Spinal cord (tissue), 10 donors: ENCODE results near the gene HSFX4. TPM values are rescaled to one million over a fixed set of nuclear protein-coding genes. Genes with fewer than 3 reads are reported as not detected.
"Not testable (repeated sequence)": the region's sequence is repeated elsewhere in the genome, so short reads cannot be mapped to it uniquely, and the experiment has no call there.

Source experiments
- DNase-seq, 6 donors: peaks; one replicate each; pipeline versions ENCODE4 v3.0.0 to v3.0.0-alpha.2; 2013 to 2015; ENCODE audit warnings: low spot score in 6 of 6, low read depth in 4 of 6
- H3K27ac ChIP-seq: one replicate; pipeline ENCODE4 v1.5.1; 2013; ENCODE audit warnings: low read depth, low read length, control low read depth
- H3K27me3 ChIP-seq: one replicate; pipeline ENCODE4 v1.6.1; 2013; ENCODE audit warnings: low read length; ENCODE audit not compliant: control insufficient read depth, insufficient read depth
- H3K36me3 ChIP-seq: one replicate; pipeline ENCODE4 v1.6.1; 2013; ENCODE audit warnings: low read length; ENCODE audit not compliant: control insufficient read depth, insufficient read depth
- H3K4me1 ChIP-seq: one replicate; pipeline ENCODE4 v1.6.1; 2013; ENCODE audit warnings: low read length; ENCODE audit not compliant: control insufficient read depth, insufficient read depth
- H3K4me3 ChIP-seq: one replicate; pipeline ENCODE4 v1.5.1; 2013; ENCODE audit warnings: low read depth, low read length, control low read depth
- H3K9me3 ChIP-seq: one replicate; pipeline ENCODE4 v1.6.1; 2013; ENCODE audit warnings: low read length; ENCODE audit not compliant: control insufficient read depth, insufficient read depth
- WGBS: methylation state at CpG from one replicate; pipeline ENCODE4 v1.1.5; 2013; ENCODE audit warnings: missing lambda C conversion rate; ENCODE audit not compliant: insufficient coverage; 5-methylcytosine and 5-hydroxymethylcytosine counted together
- polyA plus RNA-seq, 2 donors: library from polyadenylated mRNA; unstranded; fragments of 120-200 nt; gene quantifications; one replicate each; pipeline ENCODE4 v1.2.1, GENCODE V29; 2013; ENCODE audit not compliant: insufficient read length in 2 of 2
- total RNA-seq, 2 donors: library from RNA; depleted of rRNA in 1 of 2; stranded (reverse); fragments of 120-200 nt in 1 of 2; fragments of >200 nt in 1 of 2; gene quantifications; one replicate each; pipeline versions ENCODE4 v1.2.3 to v1.2.4, GENCODE V29; 2013 to 2014
- donor health status: healthy.

The HSFX4 gene
- total and polyA plus RNA-seq, 4 donors: 0.33 TPM; not detected in 3

GRCh38 chrX:149945820-149946219, 16.4 kb downstream of the HSFX4 start:
- not testable (repeated sequence) for H3K27ac ChIP-seq, H3K27me3 ChIP-seq, H3K9me3 ChIP-seq, H3K4me1 ChIP-seq, H3K4me3 ChIP-seq, DNase-seq
- peaks cover 13% of the 10 kb centered on the region for H3K36me3 ChIP-seq
- WGBS: 79% methylated on average over 2 of the region's 9 CpGs

- not testable (repeated sequence) for H3K27me3 ChIP-seq, H3K4me3 ChIP-seq, H3K4me1 ChIP-seq, H3K27ac ChIP-seq, H3K9me3 ChIP-seq, DNase-seq
- WGBS: no CpG with 5 or more reads among the region's 3 CpGs
- peaks cover 13% of the 10 kb centered on the region for H3K36me3 ChIP-seq
Measured at GRCh38 chrX:149946932-149947331, 17.6 kb downstream of the HSFX4 start.

- H3K27me3 ChIP-seq: no peaks in the 10 kb centered on the region
- H3K9me3 ChIP-seq: no peaks in the 10 kb centered on the region
- peaks cover 13% of the 10 kb centered on the region for H3K36me3 ChIP-seq
- H3K4me1 ChIP-seq: no peaks in the 10 kb centered on the region
- no peak overlapping the region for H3K4me3 ChIP-seq
- no peak overlapping the region for H3K27ac ChIP-seq
- no peak for DNase-seq
- 60% methylated on average over 1 of the region's 3 CpGs for WGBS
Measured at GRCh38 chrX:149948016-149948415, 18.6 kb downstream of the HSFX4 start.

- Histone ChIP-seq H3K27me3 (no peaks in the 10 kb centered on the region), H3K9me3 (no peaks in the 10 kb centered on the region), H3K4me1 (no peaks in the 10 kb centered on the region), H3K4me3 (no peak overlapping the region), H3K27ac (no peak overlapping the region), H3K36me3 (peaks cover 4% of the 10 kb centered on the region)
- no peak for DNase-seq
- WGBS: 70% methylated on average over 4 of the region's 6 CpGs
Measured at GRCh38 chrX:149949743-149950436, 20.5 kb downstream of the HSFX4 start.

GRCh38 chrX:149950681-149951080, 21.3 kb downstream of the HSFX4 start:
- Histone ChIP-seq H3K27me3 (no peaks in the 10 kb centered on the region), H3K4me3 (no peak overlapping the region), H3K9me3 (no peaks in the 10 kb centered on the region), H3K27ac (no peak overlapping the region), H3K4me1 (no peaks in the 10 kb centered on the region), H3K36me3 (no peaks in the 10 kb centered on the region)
- WGBS: no CpG with 5 or more reads among the region's 1 CpG
- DNase-seq: peak in 2 of 6 donors; percentile 54 to 75

GRCh38 chrX:149961572-149961971, 32.2 kb downstream of the HSFX4 start:
- no CpG with 5 or more reads among the region's 2 CpGs for WGBS
- H3K36me3 ChIP-seq: no peaks in the 10 kb centered on the region
- no peak for DNase-seq
- no peaks in the 10 kb centered on the region for H3K4me1 ChIP-seq
- H3K4me3 ChIP-seq: no peak overlapping the region
- H3K9me3 ChIP-seq: peaks cover 3% of the 10 kb centered on the region
- H3K27me3 ChIP-seq: no peaks in the 10 kb centered on the region
- no peak overlapping the region for H3K27ac ChIP-seq

GRCh38 chrX:149962010-149962409, 32.6 kb downstream of the HSFX4 start:
- Histone ChIP-seq H3K27ac (no peak overlapping the region), H3K9me3 (peaks cover 4% of the 10 kb centered on the region), H3K36me3 (no peaks in the 10 kb centered on the region), H3K4me3 (no peak overlapping the region), H3K4me1 (no peaks in the 10 kb centered on the region), H3K27me3 (no peaks in the 10 kb centered on the region)
- no peak for DNase-seq

- no peak overlapping the region for H3K4me3 ChIP-seq
- WGBS: 29% methylated on average over 7 of the region's 9 CpGs
- DNase-seq: peak in 5 of 6 donors; percentile 29 to 92 (median 45)
- peak overlapping the region; percentile 13 for H3K27ac ChIP-seq
- no peaks in the 10 kb centered on the region for H3K4me1 ChIP-seq
- peaks cover 4% of the 10 kb centered on the region for H3K9me3 ChIP-seq
- no peaks in the 10 kb centered on the region for H3K27me3 ChIP-seq
- H3K36me3 ChIP-seq: no peaks in the 10 kb centered on the region
Measured at GRCh38 chrX:149962859-149963757, 33.7 kb downstream of the HSFX4 start.

- Histone ChIP-seq H3K9me3 (no peaks in the 10 kb centered on the region), H3K27ac (no peak overlapping the region), H3K4me1 (no peaks in the 10 kb centered on the region), H3K36me3 (no peaks in the 10 kb centered on the region), H3K4me3 (no peak overlapping the region), H3K27me3 (no peaks in the 10 kb centered on the region)
- no CpG with 5 or more reads among the region's 3 CpGs for WGBS
- DNase-seq: no peak
Measured at GRCh38 chrX:149979126-149979644, 49.8 kb downstream of the HSFX4 start.
